Measurements from ENCODE around the gene ERF.
"Not testable (repeated sequence)": the region's sequence is repeated elsewhere in the genome, so short reads cannot be mapped to it uniquely, and the experiment has no call there.

Gene ERF

GRCh38 chr19:42275103-42275502 lies 20.2 kb upstream of the ERF start:
- no peak for ATAC-seq

GRCh38 chr19:42274065-42274682 lies 19.2 kb upstream of the ERF start:
- ATAC-seq, result no peak

- ATAC-seq, result no peak
Measured at GRCh38 chr19:42273407-42274064, 18.6 kb upstream of the ERF start.

GRCh38 chr19:42272989-42273406 lies 18.1 kb upstream of the ERF start:
- no peak for ATAC-seq

- ATAC-seq, result no peak
Measured at GRCh38 chr19:42272535-42272897, 17.6 kb upstream of the ERF start.

- ATAC-seq, result no peak
Measured at GRCh38 chr19:42271861-42272534, 17.1 kb upstream of the ERF start.

- ATAC-seq, result no peak
Measured at GRCh38 chr19:42271045-42271419, 16.1 kb upstream of the ERF start.

GRCh38 chr19:42270346-42271044 lies 15.6 kb upstream of the ERF start:
- ATAC-seq, result peak in 1 of 2 donors; percentile 1

- ATAC-seq, result no peak
Measured at GRCh38 chr19:42269478-42270345, 14.8 kb upstream of the ERF start.

GRCh38 chr19:42268704-42269477 lies 14.0 kb upstream of the ERF start, which contains the start of gene CIC:
Gene CIC, plus strand, starts transcription at chr19:42269252. Its CDS starts 2,532 bp downstream, at chr19:42271784.
- peak; percentile 87 to 91 for ATAC-seq

- ATAC-seq, result peak; percentile 61 to 64
Measured at GRCh38 chr19:42268142-42268703, 13.3 kb upstream of the ERF start.

- no peak for ATAC-seq
Measured at GRCh38 chr19:42267644-42268141, 12.8 kb upstream of the ERF start.

GRCh38 chr19:42266928-42267603 lies 12.1 kb upstream of the ERF start:
- not testable (repeated sequence) for ATAC-seq

- ATAC-seq, result not testable (repeated sequence)
Measured at GRCh38 chr19:42266105-42266504, 11.2 kb upstream of the ERF start.

- ATAC-seq, result peak in 1 of 2 donors; percentile 27
Measured at GRCh38 chr19:42261763-42262162, 6.8 kb upstream of the ERF start.

GRCh38 chr19:42257842-42258241 lies 2.9 kb upstream of the ERF start:
- not testable (repeated sequence) for ATAC-seq

- no peak for ATAC-seq
Measured at GRCh38 chr19:42255766-42256745, 1.1 kb upstream of the ERF start.

- ATAC-seq, result peak; percentile 44 to 46
Measured at GRCh38 chr19:42254089-42254849, 659 bp downstream of the ERF start.
